HCT116 (cell line): ENCODE measurements around the gene RHEX. TPM values are rescaled to one million over a fixed set of nuclear protein-coding genes. Genes with fewer than 3 reads are reported as not detected.

Experiments used
- ATAC-seq: fragments of 200-7000 bp; cut with Tn5 transposase; 2 replicates; pipeline ENCODE4 v1.9.1; 2020; ENCODE audit warnings: mild to moderate bottlenecking, moderate library complexity
- BruUV-seq: library from RNA; stranded (reverse); fragments of 400-500 nt; replicated peaks from 2 replicates; lab custom pipeline; 2021; lab: Mats Ljungman, UMichigan
- CTCF ChIA-PET: fragments of 300-600 bp; sonication (Branson Sonifier 250); formaldehyde crosslinking; loops from one replicate; lab custom pipeline; 2021; ENCODE audit warnings: antibody characterized with exemption; lab: Charles Lee
- POLR2A ChIA-PET: fragments of 300-600, 350-600 bp; sonication (Branson Sonifier 250); formaldehyde crosslinking; loops from one replicate; lab custom pipeline; 2021; ENCODE audit warnings: antibody characterized with exemption; lab: Charles Lee
- RAD21 ChIA-PET, 2 experiments: fragments of 300-600 bp; sonication (Branson Sonifier 250); formaldehyde crosslinking; loops; one replicate each; lab custom pipeline; 2023; ENCODE audit warnings: low total read pairs in 2 of 2; ENCODE audit not compliant: uncharacterized antibody in 2 of 2, unreplicated experiment in 2 of 2, low non-redundant PET in 1 of 2; lab: Charles Lee
- DNase-seq: peaks from one replicate; pipeline ENCODE4 v3.0.0-alpha.2; 2010; ENCODE audit warnings: low read depth, low spot score
- H2AFZ ChIP-seq: fragments of 200-600 bp; shearing (Covaris generic), sonication (generic); 2 replicates; pipeline ENCODE4 v1.6.1; 2017; ENCODE audit warnings: low read depth, mixed run types, mixed read lengths, antibody characterized with exemption, low read length; ENCODE audit not compliant: poor library complexity, severe bottlenecking
- H3K27ac ChIP-seq: 2 replicates; pipeline ENCODE4 v1.5.1; 2012; ENCODE audit warnings: low read depth, low read length
- H3K27me3 ChIP-seq: fragments of 200-600 bp; sonication (generic); 2 replicates; pipeline ENCODE4 v1.6.1; 2016; ENCODE audit warnings: mixed run types, low read length, mixed read lengths; ENCODE audit not compliant: insufficient read depth
- H3K36me3 ChIP-seq, 2 experiments: fragments of 200-500 bp in 1 of 2; fragments of 200-600 bp in 1 of 2; sonication (Bioruptor generic) in 1 of 2; sonication (generic) in 1 of 2; 2 replicates each; pipeline versions ENCODE4 v1.5.1 to v1.6.1; 2014 to 2016; ENCODE audit warnings: low read length in 2 of 2, inconsistent platforms in 1 of 2, mixed read lengths in 1 of 2, mixed run types in 1 of 2; ENCODE audit not compliant: insufficient read depth in 2 of 2, control insufficient read depth in 1 of 2
- H3K4me1 ChIP-seq, 2 experiments: fragments of 200-600 bp in 1 of 2; sonication (generic) in 1 of 2; 2 replicates each; pipeline versions ENCODE4 v1.5.1 to v1.6.1; 2012 to 2017; ENCODE audit warnings: low read length in 2 of 2, inconsistent platforms in 1 of 2, mild to moderate bottlenecking in 1 of 2, mixed read lengths in 1 of 2, mixed run types in 1 of 2, moderate library complexity in 1 of 2; ENCODE audit not compliant: insufficient read depth in 2 of 2, control insufficient read depth in 1 of 2
- H3K4me2 ChIP-seq: fragments of 200-600 bp; sonication (generic); 2 replicates; pipeline ENCODE4 v1.6.1; 2017; ENCODE audit warnings: mixed run types, low read length, mixed read lengths
- H3K4me3 ChIP-seq, 2 experiments: fragments of 200-600 bp in 1 of 2; sonication (generic) in 1 of 2; replicated peaks in 1 of 2; 2 replicates each; pipeline ENCODE4 v1.5.1; 2011 to 2016; ENCODE audit warnings: low read length in 2 of 2, control low read depth in 1 of 2, low read depth in 1 of 2, mild to moderate bottlenecking in 1 of 2, mixed read lengths in 1 of 2, mixed run types in 1 of 2
- H3K79me2 ChIP-seq: fragments of 200-600 bp; sonication (generic); 2 replicates; pipeline ENCODE4 v1.6.1; 2017; ENCODE audit warnings: mild to moderate bottlenecking, mixed run types, low read length, moderate library complexity, mixed read lengths; ENCODE audit not compliant: insufficient read depth
- H3K9ac ChIP-seq: fragments of 200-600 bp; sonication (generic); 2 replicates; pipeline ENCODE4 v1.6.1; 2016; ENCODE audit warnings: low read length, mixed read lengths
- H3K9me2 ChIP-seq: fragments of 200-600 bp; sonication (generic), shearing (Covaris generic); 2 replicates; pipeline ENCODE4 v1.6.1; 2017; ENCODE audit warnings: mixed run types, mild to moderate bottlenecking, moderate library complexity; ENCODE audit not compliant: insufficient read depth
- H3K9me3 ChIP-seq, 2 experiments: fragments of 200-500 bp in 1 of 2; fragments of 200-600 bp in 1 of 2; sonication (Bioruptor generic) in 1 of 2; sonication (generic) in 1 of 2; 2 replicates each; pipeline ENCODE4 v1.6.1; 2014 to 2017; ENCODE audit warnings: low read length in 2 of 2, mixed read lengths in 2 of 2, inconsistent platforms in 1 of 2, low read depth in 1 of 2, mild to moderate bottlenecking in 1 of 2, mixed run types in 1 of 2, moderate library complexity in 1 of 2; ENCODE audit not compliant: control insufficient read depth in 1 of 2, insufficient read depth in 1 of 2
- H4K20me1 ChIP-seq: fragments of 200-600 bp; sonication (generic), shearing (Covaris generic); 2 replicates; pipeline ENCODE4 v1.6.1; 2017; ENCODE audit warnings: mixed run types, mild to moderate bottlenecking, moderate library complexity; ENCODE audit not compliant: insufficient read depth
- CBX3 ChIP-seq: IDR thresholded peaks from 2 replicates; pipeline ENCODE4 v1.6.1; 2012; ENCODE audit warnings: low read depth
- CEBPB ChIP-seq: IDR thresholded peaks from 2 replicates; pipeline ENCODE4 v1.6.1; 2012; ENCODE audit warnings: low read depth
- EZH2 ChIP-seq: fragments of 200-600 bp; sonication (generic); IDR thresholded peaks from 2 replicates; pipeline ENCODE4 v1.6.1; 2017; ENCODE audit warnings: antibody characterized with exemption, mixed run types
- EZH2phosphoT487 ChIP-seq: fragments of 200-600 bp; IDR thresholded peaks from 2 replicates; pipeline ENCODE4 v1.6.1; 2018; ENCODE audit warnings: antibody characterized with exemption, borderline replicate concordance
- FOSL1 ChIP-seq: IDR thresholded peaks from 2 replicates; pipeline ENCODE4 v1.6.1; 2012; ENCODE audit warnings: low read depth
- JUND ChIP-seq: IDR thresholded peaks from 2 replicates; pipeline ENCODE4 v1.6.1; 2012
- POLR2A ChIP-seq: IDR thresholded peaks from 2 replicates; pipeline ENCODE4 v1.7.0; 2011; ENCODE audit warnings: borderline replicate concordance; ENCODE audit not compliant: insufficient read depth, insufficient read length; ENCODE audit errors: extremely low read depth
- RAD21 ChIP-seq: IDR thresholded peaks from 2 replicates; pipeline ENCODE4 v1.6.1; 2012; ENCODE audit warnings: low read depth, mild to moderate bottlenecking
- SIN3A ChIP-seq: IDR thresholded peaks from 2 replicates; pipeline ENCODE4 v1.6.1; 2012; ENCODE audit warnings: low read depth
- SRF ChIP-seq: IDR thresholded peaks from 2 replicates; pipeline ENCODE4 v1.6.1; 2012; ENCODE audit warnings: low read depth
- TCF7L2 ChIP-seq: IDR thresholded peaks from 2 replicates; pipeline ENCODE4 v1.7.0; 2011; ENCODE audit warnings: borderline replicate concordance, inconsistent platforms; ENCODE audit not compliant: insufficient read depth, insufficient read length; ENCODE audit errors: extremely low read depth
- ZFX ChIP-seq: fragments of 450-650 bp; IDR thresholded peaks from 2 replicates; pipeline ENCODE4 v1.6.1; 2017
- ZNF274 ChIP-seq: fragments of 200-500 bp; sonication (Bioruptor generic); IDR thresholded peaks from 2 replicates; pipeline ENCODE4 v1.6.1; 2014; ENCODE audit warnings: mild to moderate bottlenecking, low read depth, low read length, inconsistent platforms
- intact Hi-C: fragments of 100-400 bp; cut with micrococcal nuclease; formaldehyde crosslinking; loops from 2 replicates; pipeline ENCODE4 v1.10.0; 2022
- total RNA-seq: library from RNA; stranded (reverse); gene quantifications from one replicate; pipeline ENCODE4 v1.2.1, GENCODE V29; 2021; ENCODE audit not compliant: unreplicated experiment
- TF ChIP-seq, protein P1 (sequence below), 3 experiments: fragments of 200-600 bp in 1 of 3; sonication (generic) in 1 of 3; IDR thresholded peaks in 2 of 3; conservative IDR thresholded peaks in 1 of 3; 2 replicates each; pipeline ENCODE4 v1.5.1; 2012 to 2017; ENCODE audit warnings: low read depth in 2 of 3, low read length in 2 of 3, antibody characterized with exemption in 1 of 3, borderline replicate concordance in 1 of 3, control low read depth in 1 of 3, mild to moderate bottlenecking in 1 of 3, mixed read lengths in 1 of 3, mixed run types in 1 of 3, moderate library complexity in 1 of 3; ENCODE audit not compliant: insufficient read depth in 1 of 3
- TF ChIP-seq, protein P2 (sequence below): IDR thresholded peaks from 2 replicates; pipeline ENCODE4 v1.6.1; 2011; ENCODE audit warnings: mild to moderate bottlenecking, low read length, moderate library complexity; ENCODE audit not compliant: insufficient replicate concordance; ENCODE audit errors: extremely low read depth

Gene RHEX
- total RNA-seq, 1 experiment from 2014 or later: not detected

DNA sequence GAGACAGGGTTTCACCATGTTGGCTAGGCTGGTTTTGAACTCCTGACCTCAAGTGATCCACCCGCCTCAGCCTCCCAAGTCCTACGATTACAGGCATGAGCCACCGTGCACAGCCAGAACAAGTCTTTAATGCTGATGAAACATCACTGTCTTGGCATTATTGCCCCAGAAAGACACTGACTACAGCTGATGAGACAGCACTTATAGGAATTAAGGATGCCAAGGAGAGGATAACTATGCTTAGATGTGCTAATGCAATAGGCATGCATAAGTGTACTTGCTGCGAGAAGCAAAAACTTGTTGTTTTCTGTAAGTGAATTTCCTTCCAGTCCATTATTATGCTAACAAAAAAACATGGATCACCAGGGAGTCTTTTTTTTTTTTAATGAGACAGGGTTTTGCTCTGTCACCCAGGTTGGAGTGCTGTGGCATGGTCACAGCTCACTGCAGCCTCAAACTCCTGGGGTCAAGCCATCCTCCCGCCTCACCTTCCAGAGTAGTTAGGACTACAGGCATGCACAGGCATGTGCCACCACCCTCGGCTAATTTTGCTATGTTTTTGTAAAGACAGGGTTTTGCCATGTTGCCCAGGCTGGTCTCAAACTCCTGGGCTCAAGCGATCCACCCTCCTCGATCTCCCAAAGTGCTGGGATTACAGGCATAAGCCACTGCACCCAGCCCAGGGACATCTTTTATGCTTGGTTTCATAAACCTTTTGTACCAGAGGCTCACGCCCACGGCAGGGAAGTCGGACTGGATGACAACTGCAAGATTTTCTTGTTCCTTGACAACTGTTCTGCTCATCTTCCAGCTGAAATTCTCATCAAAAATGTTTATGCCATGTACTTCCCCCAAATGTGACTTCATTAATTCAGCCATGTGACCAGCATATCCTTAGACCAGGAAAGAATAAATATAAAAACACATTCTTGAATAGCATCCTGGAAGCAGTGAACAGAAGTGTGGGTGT lies 23.1 kb downstream of the RHEX start:
- H3K9me3 ChIP-seq: no peaks in the 10 kb centered on the region
- no peaks in the 10 kb centered on the region for H4K20me1 ChIP-seq
- H3K36me3 ChIP-seq: no peaks in the 10 kb centered on the region
- no peak overlapping the region for H3K4me3 ChIP-seq
- no peak overlapping the region for H3K27ac ChIP-seq
- DNase-seq: no peak
- H3K9ac ChIP-seq: no peak overlapping the region
- no peaks in the 10 kb centered on the region for H3K9me2 ChIP-seq
- ATAC-seq: no peak
- ChIA-PET RAD21 (no interaction called here), CTCF (no interaction called here), POLR2A (no interaction called here)
- no peak for TF ChIP-seq POLR2A
- no peak for TF ChIP-seq CBX3
- no peak for TF ChIP-seq TCF7L2
- no peak for TF ChIP-seq ZFX
- TF ChIP-seq CEBPB: no peak
- TF ChIP-seq SRF: no peak
- no peak for TF ChIP-seq RAD21
- no peak for TF ChIP-seq JUND
- intact Hi-C loops: no loop called here
- H2AFZ ChIP-seq: no peak overlapping the region
- H3K79me2 ChIP-seq: no peaks in the 10 kb centered on the region
- peaks cover 0 to 4% of the 10 kb centered on the region in 2 experiments; a peak in 1 of 4 replicates for H3K4me1 ChIP-seq
- BruUV-seq: no TSS peak
- H3K27me3 ChIP-seq: no peaks in the 10 kb centered on the region
- H3K4me2 ChIP-seq: no peak overlapping the region

DNA sequence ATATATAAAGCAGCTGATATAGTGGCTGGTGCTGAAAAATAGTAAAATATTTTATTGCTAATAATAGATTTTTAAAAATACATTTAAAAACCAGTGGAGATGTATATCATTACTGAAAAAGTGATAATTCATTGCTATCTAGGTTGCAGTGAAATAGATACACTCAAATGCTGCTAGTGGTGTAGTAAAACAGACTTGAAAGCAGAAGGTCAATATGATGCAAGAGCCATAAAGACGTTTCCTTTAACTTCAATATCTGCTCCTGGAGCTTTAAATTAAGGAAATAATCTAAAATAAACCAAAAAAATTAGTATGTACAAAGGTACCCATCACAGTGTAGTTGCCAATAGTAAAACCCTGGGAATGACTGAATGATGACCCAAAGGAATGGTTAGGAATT lies 26.2 kb downstream of the RHEX start:
- intact Hi-C loops: no loop called here
- no peak for DNase-seq
- no peak overlapping the region for H3K4me2 ChIP-seq
- RAD21 ChIA-PET: no interaction called here
- peaks cover 0 to 4% of the 10 kb centered on the region in 2 experiments; a peak in 1 of 4 replicates for H3K4me1 ChIP-seq
- H3K27ac ChIP-seq: no peak overlapping the region
- H3K36me3 ChIP-seq: no peaks in the 10 kb centered on the region
- no peak for ATAC-seq
- H3K9me2 ChIP-seq: no peaks in the 10 kb centered on the region
- no peaks in the 10 kb centered on the region for H3K9me3 ChIP-seq
- no peaks in the 10 kb centered on the region for H3K27me3 ChIP-seq
- no peaks in the 10 kb centered on the region for H3K79me2 ChIP-seq
- no peak overlapping the region for H3K9ac ChIP-seq
- CTCF ChIA-PET: no interaction called here
- H2AFZ ChIP-seq: no peak overlapping the region
- no peaks in the 10 kb centered on the region for H4K20me1 ChIP-seq
- POLR2A ChIA-PET: no interaction called here
- no TSS peak for BruUV-seq
- no peak overlapping the region for H3K4me3 ChIP-seq
- TF ChIP-seq, protein P1, sequence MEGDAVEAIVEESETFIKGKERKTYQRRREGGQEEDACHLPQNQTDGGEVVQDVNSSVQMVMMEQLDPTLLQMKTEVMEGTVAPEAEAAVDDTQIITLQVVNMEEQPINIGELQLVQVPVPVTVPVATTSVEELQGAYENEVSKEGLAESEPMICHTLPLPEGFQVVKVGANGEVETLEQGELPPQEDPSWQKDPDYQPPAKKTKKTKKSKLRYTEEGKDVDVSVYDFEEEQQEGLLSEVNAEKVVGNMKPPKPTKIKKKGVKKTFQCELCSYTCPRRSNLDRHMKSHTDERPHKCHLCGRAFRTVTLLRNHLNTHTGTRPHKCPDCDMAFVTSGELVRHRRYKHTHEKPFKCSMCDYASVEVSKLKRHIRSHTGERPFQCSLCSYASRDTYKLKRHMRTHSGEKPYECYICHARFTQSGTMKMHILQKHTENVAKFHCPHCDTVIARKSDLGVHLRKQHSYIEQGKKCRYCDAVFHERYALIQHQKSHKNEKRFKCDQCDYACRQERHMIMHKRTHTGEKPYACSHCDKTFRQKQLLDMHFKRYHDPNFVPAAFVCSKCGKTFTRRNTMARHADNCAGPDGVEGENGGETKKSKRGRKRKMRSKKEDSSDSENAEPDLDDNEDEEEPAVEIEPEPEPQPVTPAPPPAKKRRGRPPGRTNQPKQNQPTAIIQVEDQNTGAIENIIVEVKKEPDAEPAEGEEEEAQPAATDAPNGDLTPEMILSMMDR (IDR thresholded peaks at IDR 0.05 in 2 of 3, conservative IDR thresholded peaks at IDR 0.05 in 1 of 3; ENCODE audit: borderline replicate concordance in 1 of 3, insufficient read depth in 1 of 3, low read depth in 2 of 3, low read length in 2 of 3): no peak
- TF ChIP-seq FOSL1: no peak
- TF ChIP-seq CBX3: no peak
- TF ChIP-seq TCF7L2: no peak
- no peak for TF ChIP-seq SIN3A
- no peak for TF ChIP-seq EZH2phosphoT487
- TF ChIP-seq ZNF274: no peak
- no peak for TF ChIP-seq JUND
- no peak for TF ChIP-seq ZFX
- no peak for TF ChIP-seq CEBPB
- TF ChIP-seq EZH2: no peak
- TF ChIP-seq, protein P2, sequence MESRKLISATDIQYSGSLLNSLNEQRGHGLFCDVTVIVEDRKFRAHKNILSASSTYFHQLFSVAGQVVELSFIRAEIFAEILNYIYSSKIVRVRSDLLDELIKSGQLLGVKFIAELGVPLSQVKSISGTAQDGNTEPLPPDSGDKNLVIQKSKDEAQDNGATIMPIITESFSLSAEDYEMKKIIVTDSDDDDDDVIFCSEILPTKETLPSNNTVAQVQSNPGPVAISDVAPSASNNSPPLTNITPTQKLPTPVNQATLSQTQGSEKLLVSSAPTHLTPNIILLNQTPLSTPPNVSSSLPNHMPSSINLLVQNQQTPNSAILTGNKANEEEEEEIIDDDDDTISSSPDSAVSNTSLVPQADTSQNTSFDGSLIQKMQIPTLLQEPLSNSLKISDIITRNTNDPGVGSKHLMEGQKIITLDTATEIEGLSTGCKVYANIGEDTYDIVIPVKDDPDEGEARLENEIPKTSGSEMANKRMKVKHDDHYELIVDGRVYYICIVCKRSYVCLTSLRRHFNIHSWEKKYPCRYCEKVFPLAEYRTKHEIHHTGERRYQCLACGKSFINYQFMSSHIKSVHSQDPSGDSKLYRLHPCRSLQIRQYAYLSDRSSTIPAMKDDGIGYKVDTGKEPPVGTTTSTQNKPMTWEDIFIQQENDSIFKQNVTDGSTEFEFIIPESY: no peak
